ENCODE data around the gene IL20RA.
"Not testable (repeated sequence)": the region's sequence is repeated elsewhere in the genome, so short reads cannot be mapped to it uniquely, and the experiment has no call there.

The IL20RA gene

GRCh38 chr6:137044366-137045221 is at the start of gene IL20RA:
IL20RA (minus strand) TSS chr6:137044965; CDS start chr6:137044728, 237 bp downstream.
- peak; percentile 36 to 53 for DNase-seq

- no peak for DNase-seq
These were observed 48.7 kb upstream of the IL20RA start for GRCh38 chr6:137093183-137094069.

DNA sequence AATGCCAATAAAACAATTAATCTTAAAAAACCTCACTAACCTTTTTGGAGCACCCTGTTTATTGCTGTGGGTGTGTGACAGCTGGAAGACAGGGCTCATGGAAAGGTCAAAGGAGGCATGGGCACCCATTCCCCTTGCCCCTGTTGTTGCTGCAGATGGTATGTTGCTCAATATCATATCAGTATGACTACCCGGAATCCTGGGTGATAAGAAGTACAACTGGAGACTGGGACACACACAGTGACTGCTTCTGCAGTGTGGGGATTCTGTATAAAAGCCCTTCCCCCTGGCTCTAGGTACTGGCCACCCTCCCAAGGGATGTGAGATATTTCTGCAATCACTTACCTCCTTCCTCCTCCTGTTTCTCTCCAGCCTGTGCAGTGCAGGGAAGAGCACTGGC is 47.3 kb upstream of the IL20RA start:
- DNase-seq, result no peak

DNA sequence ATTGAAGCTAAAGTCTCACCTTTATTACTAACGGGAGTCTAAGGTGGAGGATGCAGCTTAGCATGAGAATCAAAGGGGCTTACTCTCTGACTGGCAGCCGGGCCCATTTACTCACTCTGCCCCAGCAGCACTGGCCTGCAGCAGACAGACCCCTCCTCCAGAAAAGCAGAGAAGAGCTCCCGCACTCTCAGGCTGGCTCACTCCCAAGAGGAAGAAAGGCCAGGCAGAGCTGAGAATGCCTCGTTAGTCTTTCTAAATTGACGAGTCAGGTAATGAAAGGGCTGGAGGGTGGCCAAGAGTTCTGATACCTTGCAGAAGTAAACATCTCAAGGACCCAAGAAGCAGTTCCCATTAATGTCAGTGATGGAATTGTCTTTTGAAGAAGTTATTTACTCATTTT is 44.5 kb upstream of the IL20RA start:
- no peak for DNase-seq

GRCh38 chr6:137087902-137088301 is 43.1 kb upstream of the IL20RA start:
- no peak for DNase-seq

DNA sequence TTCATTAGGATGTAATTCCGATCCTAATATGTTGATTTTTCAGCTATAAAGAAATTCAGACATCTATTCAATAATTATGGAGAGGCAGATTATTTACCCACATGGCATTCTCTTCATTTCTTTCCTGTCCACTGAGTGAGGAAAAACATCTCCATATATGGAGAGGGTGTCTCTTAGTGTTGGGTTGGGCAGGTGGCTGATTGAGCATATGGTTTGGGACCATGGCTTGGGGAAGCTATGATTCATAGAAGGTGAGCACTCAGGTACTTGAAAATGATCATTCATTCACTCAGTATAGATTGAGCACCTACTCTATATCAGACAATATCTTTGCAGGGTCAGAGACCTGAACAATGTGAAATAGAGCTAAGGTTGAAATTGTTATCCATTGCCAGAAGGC is 41.3 kb upstream of the IL20RA start:
- no peak for DNase-seq

DNA sequence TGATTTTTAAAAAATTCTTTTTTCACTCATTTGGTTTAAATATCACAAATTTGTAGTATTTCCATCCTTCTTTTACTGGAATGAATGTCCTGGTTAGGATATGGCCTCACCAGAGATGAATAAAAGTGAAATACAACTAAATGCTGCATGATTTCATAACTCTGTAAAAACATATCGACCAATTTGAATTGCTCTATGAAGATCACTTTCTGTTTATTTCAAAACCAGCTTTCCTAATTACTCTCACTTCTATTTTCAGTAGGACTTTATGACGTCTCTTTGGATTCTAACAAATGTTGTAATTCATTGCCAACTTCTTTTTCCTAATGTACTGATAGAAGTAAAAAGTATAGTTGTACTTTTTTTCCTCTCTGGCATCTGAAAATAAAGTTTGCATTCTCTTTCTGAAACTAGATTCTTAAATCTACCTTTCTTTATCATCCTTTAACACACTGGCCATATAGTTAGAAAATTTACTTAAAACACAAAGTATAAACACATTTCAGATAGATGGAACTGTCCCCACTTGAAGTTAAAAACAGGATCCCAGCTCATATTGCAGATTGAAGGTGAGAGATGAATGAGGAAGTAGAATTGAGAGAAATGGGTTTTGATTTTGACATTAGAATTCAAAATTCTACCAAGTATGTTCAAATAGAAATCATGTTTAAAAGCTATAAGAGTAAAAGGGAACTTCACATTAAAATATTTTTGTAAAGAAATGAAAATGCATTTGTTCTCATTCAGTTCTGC is 40.3 kb upstream of the IL20RA start:
- DNase-seq, result no peak

GRCh38 chr6:137084090-137084489 is 39.3 kb upstream of the IL20RA start:
- no peak for DNase-seq

DNA sequence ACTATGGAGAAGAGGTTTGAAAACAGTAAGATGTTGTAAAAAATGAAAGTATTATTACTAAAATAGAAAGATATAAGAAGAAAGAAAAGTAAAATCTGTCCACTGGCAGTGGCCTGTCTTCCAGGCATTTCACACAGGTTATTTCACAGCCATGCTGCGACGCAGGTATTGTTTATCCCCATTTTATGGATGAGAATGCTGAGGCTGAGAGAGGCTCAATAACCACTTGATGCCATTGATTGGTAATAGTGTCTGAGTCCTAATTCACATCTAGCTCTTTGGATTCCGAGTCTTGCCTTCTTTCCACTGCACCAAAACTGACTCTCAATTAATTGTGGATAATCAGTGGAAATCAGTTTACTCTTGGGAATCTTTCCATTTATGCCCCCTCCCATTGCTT is 37.2 kb upstream of the IL20RA start:
- no peak for DNase-seq

- DNase-seq, result no peak
These were observed 35.9 kb upstream of the IL20RA start for GRCh38 chr6:137080711-137081110.

- peak; percentile 49 to 76 for DNase-seq
These were observed 31.7 kb upstream of the IL20RA start for GRCh38 chr6:137076277-137077068.

DNA sequence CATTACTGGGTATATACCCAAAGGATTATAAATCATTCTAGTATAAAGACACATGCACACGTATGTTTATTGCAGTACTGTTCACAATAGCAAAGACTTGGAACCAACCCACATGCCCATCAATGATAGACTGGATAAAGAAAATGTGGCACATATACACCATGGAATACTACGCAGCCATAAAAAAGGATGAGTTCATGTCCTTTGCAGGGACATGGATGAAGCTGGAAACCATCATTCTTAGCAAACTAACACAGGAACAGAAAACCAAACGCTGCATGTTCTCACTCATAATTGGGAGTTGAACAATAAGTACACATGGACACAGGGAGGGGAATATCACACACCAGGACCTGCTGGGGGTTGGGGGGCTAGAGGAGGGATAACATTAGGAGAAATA is 31.0 kb upstream of the IL20RA start:
- not testable (repeated sequence) for DNase-seq

- DNase-seq, result no peak
These were observed 25.5 kb upstream of the IL20RA start for GRCh38 chr6:137070303-137070702.

DNA sequence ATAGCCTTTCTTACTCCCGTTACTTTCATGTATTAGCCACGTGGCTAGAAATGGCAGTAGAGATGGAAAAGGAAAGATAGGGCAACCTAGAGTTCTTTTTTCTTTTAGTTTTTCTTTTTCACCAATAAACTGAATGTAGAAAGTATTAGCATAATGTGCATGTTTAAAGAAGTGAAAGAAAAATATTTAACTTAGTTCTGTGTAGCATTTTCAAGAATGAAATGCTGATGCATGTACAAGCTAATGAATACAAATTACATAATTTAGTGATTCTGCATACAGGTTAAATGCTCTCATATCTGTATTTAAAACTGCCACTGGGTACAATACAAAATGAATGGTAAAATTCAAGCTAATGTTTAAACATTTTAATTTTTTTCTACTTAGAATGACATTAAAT is 22.6 kb upstream of the IL20RA start:
- no peak for DNase-seq

- no peak for DNase-seq
These were observed 13.3 kb upstream of the IL20RA start for GRCh38 chr6:137058037-137058436.

GRCh38 chr6:137056121-137056880 is 11.5 kb upstream of the IL20RA start:
- DNase-seq, result no peak

- no peak for DNase-seq
These were observed 7.2 kb upstream of the IL20RA start for GRCh38 chr6:137051790-137052472.

GRCh38 chr6:137049095-137049494 is 4.3 kb upstream of the IL20RA start:
- no peak for DNase-seq

DNA sequence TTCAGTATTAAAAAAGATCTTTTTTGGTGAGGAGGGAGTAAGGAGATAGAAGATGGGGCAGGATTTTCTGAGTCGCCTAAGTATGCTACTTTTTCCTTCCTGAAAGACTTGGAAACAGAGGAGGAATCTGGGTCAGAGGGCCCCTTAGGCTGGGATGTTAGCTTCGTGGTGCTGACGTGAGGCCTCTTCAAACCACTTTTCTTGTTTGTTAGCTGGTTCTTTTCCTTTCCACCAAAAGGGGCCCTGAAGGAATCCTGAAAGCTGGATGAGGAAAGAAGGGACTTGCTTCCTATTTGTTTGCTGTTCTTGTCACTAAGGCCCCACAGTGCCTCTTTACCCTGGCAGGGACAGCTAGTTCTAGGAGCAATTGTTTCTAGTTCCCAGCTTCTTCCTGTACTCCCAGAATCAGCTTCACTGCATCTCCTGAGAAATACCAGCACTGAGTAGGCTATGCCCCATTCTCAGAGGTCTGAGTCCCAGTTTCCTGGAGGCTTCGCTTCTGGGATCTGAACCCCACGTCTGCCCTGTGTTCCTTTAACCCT is 2.2 kb upstream of the IL20RA start:
- DNase-seq, result no peak

DNA sequence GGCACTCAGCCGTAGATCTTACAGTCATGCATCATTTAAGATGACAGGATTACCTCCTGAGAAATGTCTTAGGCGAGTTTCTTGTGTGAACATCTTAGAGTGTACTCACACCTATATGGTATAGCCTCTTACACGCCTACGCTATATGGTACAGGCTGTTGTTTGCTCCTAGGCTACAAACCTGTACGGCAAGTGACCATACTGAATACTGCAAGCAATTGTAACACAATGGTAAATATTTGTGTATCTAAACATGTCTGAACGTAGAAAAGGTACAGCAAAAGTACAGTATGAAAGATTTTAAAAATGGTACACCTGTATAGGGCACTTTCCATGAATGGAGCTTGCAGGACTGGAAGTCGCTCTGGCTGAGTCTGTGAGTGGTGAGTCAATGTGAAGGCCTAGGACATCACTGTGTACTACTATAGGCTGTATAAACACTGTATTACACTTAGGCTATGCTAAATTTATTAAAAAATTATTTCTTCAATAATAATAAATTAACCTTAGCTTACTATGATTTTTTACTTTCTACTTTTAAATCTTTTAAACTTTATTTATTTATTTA is 541 bp upstream of the IL20RA start:
- DNase-seq, result no peak

Measured in NCI-H2081 (cell line).